Chondrocyte (in vitro differentiated cells): ENCODE results near the gene MLPH. TPM values are rescaled to one million over a fixed set of nuclear protein-coding genes. Genes with fewer than 3 reads are reported as not detected.

Experiments used
- DNase-seq: peaks from one replicate; pipeline ENCODE4 v3.0.0; 2021; ENCODE audit warnings: mixed read lengths, low spot score
- H3K27ac Mint-ChIP-seq: one replicate; pipeline ENCODE4 v1.8.0; 2021; ENCODE audit warnings: mild to moderate bottlenecking, moderate library complexity, mixed read lengths; ENCODE audit not compliant: unreplicated experiment
- H3K27me3 Mint-ChIP-seq: 2 replicates; pipeline ENCODE4 v1.8.0; 2021; ENCODE audit warnings: low read depth, mixed read lengths
- H3K36me3 Mint-ChIP-seq: 2 replicates; pipeline ENCODE4 v1.8.0; 2021; ENCODE audit warnings: low read depth, mixed read lengths
- H3K4me1 Mint-ChIP-seq: 2 replicates; pipeline ENCODE4 v1.8.0; 2021; ENCODE audit warnings: low read depth, mild to moderate bottlenecking, mixed read lengths
- H3K4me3 Mint-ChIP-seq: one replicate; pipeline ENCODE4 v1.8.0; 2021; ENCODE audit warnings: mild to moderate bottlenecking, moderate library complexity, mixed read lengths; ENCODE audit not compliant: unreplicated experiment
- H3K9me3 Mint-ChIP-seq: 2 replicates; pipeline ENCODE4 v1.8.0; 2021; ENCODE audit warnings: low read depth, mixed read lengths
- total RNA-seq: library from RNA; stranded (reverse); gene quantifications from 3 replicates; pipeline ENCODE4 v1.2.1, GENCODE V29; 2021
- TF ChIP-seq, protein P1 (sequence below): fragments of 200-600 bp; sonication (generic); IDR thresholded peaks from 2 replicates; pipeline ENCODE4 v1.5.0; 2021; ENCODE audit warnings: antibody characterized with exemption, mild to moderate bottlenecking, moderate library complexity

The MLPH gene
- total RNA-seq, 1 donor from 2014 or later: 6.1 TPM

DNA sequence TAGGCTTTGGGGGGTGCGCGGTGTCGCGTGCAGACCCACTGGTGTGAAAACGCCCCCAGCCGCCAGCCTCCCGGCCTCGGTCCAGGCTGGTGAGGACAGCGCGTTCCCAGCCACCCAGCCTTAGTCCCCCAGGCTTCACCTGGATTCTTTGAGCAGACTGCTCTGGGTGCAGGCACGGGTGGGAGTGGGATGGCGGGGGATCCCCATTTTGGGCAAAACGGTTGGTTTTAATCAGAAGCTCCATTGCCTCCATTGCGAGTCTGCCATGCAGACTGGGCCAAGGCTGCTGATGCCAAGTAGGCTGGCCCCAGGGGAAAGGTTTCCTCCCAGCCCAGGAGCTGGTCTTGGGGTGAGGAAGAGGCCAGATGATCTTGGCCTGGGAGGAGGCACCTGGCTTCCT, 445 bp downstream of the MLPH start:
- Mint-ChIP-seq H3K27me3 (no peaks in the 10 kb centered on the region), H3K27ac (no peak overlapping the region), H3K4me1 (peaks cover 25% of the 10 kb centered on the region), H3K4me3 (peak overlapping the region; percentile 75), H3K36me3 (peaks cover 1% of the 10 kb centered on the region), H3K9me3 (peaks cover 17% of the 10 kb centered on the region)
- DNase-seq: no peak
- TF ChIP-seq, protein P1, sequence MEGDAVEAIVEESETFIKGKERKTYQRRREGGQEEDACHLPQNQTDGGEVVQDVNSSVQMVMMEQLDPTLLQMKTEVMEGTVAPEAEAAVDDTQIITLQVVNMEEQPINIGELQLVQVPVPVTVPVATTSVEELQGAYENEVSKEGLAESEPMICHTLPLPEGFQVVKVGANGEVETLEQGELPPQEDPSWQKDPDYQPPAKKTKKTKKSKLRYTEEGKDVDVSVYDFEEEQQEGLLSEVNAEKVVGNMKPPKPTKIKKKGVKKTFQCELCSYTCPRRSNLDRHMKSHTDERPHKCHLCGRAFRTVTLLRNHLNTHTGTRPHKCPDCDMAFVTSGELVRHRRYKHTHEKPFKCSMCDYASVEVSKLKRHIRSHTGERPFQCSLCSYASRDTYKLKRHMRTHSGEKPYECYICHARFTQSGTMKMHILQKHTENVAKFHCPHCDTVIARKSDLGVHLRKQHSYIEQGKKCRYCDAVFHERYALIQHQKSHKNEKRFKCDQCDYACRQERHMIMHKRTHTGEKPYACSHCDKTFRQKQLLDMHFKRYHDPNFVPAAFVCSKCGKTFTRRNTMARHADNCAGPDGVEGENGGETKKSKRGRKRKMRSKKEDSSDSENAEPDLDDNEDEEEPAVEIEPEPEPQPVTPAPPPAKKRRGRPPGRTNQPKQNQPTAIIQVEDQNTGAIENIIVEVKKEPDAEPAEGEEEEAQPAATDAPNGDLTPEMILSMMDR: no peak

DNA sequence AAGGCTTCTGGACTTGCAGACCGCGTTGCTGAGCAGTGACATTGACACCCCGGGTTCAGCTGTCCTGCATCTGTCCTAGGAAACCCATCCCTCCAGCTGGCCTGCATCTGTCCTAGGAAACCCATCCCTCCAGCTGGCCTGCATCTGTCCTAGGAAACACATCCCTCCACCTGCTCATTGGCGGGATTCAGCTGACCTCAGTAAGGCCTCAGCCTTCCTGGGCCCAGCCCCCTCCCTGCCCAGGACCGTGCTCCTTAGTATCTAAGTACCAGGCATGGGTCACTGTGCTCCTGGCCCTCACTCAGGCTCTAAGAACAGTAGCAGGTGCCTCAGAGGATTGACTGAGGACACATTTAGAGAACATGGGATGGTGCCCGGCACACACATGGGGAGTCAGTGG, 1.2 kb downstream of the MLPH start:
- Mint-ChIP-seq H3K4me1 (peaks cover 23% of the 10 kb centered on the region), H3K9me3 (peaks cover 17% of the 10 kb centered on the region), H3K27me3 (no peaks in the 10 kb centered on the region), H3K4me3 (no peak overlapping the region), H3K27ac (no peak overlapping the region), H3K36me3 (peaks cover 1% of the 10 kb centered on the region)
- no peak for DNase-seq
- TF ChIP-seq, protein P1: no peak

DNA sequence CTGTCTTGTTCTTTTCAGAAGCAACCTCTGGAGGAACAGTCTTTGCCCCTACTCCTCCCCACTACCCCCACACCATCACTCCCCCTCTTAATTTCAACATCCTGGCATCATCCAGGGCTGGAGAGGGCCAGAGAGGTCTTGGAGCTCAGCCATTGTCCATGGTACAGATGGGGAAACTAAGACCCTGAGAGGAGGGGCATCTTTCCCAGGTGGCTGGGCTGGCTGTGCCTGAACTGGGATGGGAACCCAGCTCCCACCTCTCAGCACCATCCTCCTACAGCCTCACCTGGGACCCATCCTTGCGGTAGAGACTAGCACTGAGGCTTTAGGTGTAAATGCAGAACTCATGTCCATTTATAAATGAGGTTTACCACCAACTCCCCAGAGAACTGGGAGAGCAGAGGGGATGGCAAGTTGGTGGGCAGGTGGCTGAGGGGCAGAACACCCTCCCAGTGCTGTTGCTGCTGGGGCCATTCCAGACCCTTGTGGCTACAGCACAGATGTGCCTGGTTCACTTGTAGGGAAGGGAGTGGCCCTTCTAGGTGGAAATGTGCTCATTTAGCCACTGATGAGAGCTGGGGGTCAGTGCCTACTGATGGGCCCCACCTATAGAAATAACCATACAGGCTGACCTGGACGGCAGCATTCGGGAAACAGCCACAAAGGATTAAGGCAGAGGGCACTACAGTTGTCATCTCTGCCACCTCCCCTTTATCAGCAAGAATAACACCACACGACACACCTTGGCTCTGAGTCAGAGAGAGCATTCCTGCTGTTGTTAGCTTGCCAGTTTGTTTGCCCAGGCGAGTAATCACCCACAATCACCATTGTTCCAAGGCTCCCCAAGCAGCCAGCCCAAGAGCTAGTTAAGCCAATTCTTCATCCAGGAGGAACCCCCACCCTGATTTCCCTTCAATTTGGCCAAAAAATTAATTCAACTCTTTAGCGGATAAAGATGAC, 2.1 kb downstream of the MLPH start:
- H3K27me3 Mint-ChIP-seq: no peaks in the 10 kb centered on the region
- no peak overlapping the region for H3K4me3 Mint-ChIP-seq
- DNase-seq: no peak
- H3K27ac Mint-ChIP-seq: no peak overlapping the region
- H3K36me3 Mint-ChIP-seq: peaks cover 1% of the 10 kb centered on the region
- peaks cover 17% of the 10 kb centered on the region for H3K9me3 Mint-ChIP-seq
- TF ChIP-seq, protein P1: no peak
- peaks cover 19% of the 10 kb centered on the region for H3K4me1 Mint-ChIP-seq

DNA sequence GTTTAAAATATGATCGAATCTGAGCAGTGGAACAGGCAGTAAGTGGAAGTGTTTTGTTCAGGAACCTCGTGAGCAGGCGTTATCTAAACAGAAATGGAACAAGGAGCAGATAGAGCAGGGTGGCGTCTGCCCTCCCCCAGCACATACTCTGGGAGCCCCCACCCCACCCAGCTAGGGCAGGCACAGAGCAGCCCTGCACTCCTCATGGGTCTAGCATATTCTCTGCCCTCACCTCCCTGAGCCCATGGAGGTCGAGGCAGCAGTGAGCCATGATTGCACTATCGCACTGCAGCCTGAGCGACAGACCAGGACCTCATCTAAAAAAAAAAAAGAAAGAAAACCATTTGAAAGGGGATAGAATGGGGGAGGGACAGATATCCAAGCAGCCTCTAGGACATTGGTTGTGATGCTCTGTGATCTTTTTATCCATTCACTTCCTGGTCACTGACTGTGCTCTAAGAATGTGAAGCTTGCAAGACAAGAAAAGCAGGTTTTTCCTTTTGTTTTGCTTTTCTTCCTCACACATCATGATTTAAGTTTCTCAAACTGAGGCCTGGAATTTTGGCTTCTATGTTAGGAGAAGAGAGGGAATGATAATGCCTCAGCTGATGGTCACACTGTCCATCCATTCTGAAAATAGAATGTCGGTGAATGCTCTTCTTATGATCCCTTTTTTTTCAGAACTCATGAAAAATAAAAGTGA, 3.1 kb downstream of the MLPH start:
- no peak for DNase-seq
- H3K4me3 Mint-ChIP-seq: no peak overlapping the region
- H3K36me3 Mint-ChIP-seq: peaks cover 1% of the 10 kb centered on the region
- TF ChIP-seq, protein P1: no peak
- peaks cover 17% of the 10 kb centered on the region for H3K9me3 Mint-ChIP-seq
- H3K4me1 Mint-ChIP-seq: peaks cover 19% of the 10 kb centered on the region
- no peaks in the 10 kb centered on the region for H3K27me3 Mint-ChIP-seq
- no peak overlapping the region for H3K27ac Mint-ChIP-seq

DNA sequence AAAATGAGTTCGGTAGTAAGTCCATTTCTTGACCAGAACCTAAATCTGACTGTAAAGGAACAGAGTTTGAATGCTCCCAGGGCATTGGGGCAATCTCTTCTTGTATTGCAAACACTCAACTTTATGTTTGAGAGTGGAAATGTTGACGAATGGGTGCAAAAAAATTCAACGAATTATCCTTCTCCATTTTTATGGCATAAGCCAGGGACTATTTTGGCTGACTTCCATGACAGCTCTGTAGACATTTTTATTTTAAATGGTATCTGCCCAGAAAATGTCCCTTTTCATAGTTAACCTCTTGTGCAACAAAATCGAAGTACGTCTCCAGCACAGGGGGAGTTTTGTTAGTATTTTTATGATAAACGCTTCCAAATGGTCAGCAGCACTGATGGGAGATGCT, 3.7 kb downstream of the MLPH start:
- no peaks in the 10 kb centered on the region for H3K27me3 Mint-ChIP-seq
- no peak overlapping the region for H3K4me3 Mint-ChIP-seq
- TF ChIP-seq, protein P1: no peak
- peaks cover 4% of the 10 kb centered on the region for H3K36me3 Mint-ChIP-seq
- H3K27ac Mint-ChIP-seq: no peak overlapping the region
- no peak for DNase-seq
- H3K9me3 Mint-ChIP-seq: peaks cover 17% of the 10 kb centered on the region
- H3K4me1 Mint-ChIP-seq: peaks cover 19% of the 10 kb centered on the region
